SU-DHL-6 (cell line): ENCODE data around the gene HAL.

Source experiments
- EZH2phosphoT487 ChIP-seq: fragments of 200-600 bp; sonication (generic), shearing (Covaris generic); conservative IDR thresholded peaks from 2 replicates; pipeline ENCODE4 v1.6.1; 2018; ENCODE audit warnings: mild to moderate bottlenecking, antibody characterized with exemption, low read length, moderate library complexity, mixed read lengths
- TF ChIP-seq, protein P1 (sequence below): fragments of 200-600 bp; sonication (generic); IDR thresholded peaks from one replicate; pipeline ENCODE4 v1.5.1; 2017; ENCODE audit warnings: antibody characterized with exemption, mild to moderate bottlenecking, low read length, moderate library complexity; ENCODE audit not compliant: insufficient read depth, poor library complexity, severe bottlenecking

DNA sequence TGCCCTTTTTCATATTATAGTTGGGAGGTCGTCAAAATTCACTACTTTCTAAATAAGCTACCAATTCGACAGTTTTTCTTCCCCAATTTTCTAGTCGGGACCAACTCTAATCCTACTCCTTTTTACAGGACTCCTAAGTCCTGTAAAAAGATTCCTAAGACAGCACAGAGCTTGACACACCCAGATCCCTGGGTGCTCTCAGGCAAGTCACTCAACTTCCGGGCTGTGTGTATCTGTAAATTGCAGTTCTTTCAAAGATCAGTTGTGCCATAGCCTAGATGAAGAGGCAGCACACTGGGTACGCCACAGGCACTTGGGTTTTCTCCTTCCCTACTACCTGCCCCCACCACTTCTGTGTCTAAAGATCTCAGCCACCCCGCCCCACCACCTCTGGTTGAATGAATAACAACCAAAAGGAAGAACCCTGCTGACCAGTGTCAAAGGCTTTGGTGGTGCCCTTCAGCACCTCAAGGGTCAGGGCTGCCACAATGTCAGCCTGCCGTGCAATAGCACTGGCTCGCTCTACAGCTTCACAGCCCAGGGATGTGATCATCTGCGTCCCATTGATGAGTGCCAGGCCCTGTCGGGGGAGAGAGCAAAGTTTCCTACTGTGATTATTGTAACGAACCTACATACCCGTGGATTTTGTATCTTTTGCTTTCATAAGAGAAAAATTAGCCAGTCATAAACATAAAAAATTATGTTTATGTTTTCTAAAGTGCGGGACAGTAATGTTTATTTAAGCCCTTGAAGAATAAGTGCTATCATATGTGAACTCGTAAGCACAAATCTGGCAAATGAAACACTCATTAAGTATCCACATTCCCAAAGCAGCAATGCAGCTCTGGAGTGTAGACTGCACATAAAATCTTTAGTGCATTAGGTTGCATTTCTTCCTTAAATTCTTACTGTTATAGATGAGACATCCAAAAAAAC lies 9.2 kb downstream of the HAL start:
- TF ChIP-seq, protein P1, sequence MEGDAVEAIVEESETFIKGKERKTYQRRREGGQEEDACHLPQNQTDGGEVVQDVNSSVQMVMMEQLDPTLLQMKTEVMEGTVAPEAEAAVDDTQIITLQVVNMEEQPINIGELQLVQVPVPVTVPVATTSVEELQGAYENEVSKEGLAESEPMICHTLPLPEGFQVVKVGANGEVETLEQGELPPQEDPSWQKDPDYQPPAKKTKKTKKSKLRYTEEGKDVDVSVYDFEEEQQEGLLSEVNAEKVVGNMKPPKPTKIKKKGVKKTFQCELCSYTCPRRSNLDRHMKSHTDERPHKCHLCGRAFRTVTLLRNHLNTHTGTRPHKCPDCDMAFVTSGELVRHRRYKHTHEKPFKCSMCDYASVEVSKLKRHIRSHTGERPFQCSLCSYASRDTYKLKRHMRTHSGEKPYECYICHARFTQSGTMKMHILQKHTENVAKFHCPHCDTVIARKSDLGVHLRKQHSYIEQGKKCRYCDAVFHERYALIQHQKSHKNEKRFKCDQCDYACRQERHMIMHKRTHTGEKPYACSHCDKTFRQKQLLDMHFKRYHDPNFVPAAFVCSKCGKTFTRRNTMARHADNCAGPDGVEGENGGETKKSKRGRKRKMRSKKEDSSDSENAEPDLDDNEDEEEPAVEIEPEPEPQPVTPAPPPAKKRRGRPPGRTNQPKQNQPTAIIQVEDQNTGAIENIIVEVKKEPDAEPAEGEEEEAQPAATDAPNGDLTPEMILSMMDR = no peak
- no peak for TF ChIP-seq EZH2phosphoT487
